Loucy (cell line): ENCODE results near the gene TSPO.

Experiments
- H2AFZ ChIP-seq: fragments of 200-600 bp; sonication (generic); 2 replicates; pipeline ENCODE4 v1.6.0; 2016; ENCODE audit warnings: antibody characterized with exemption, mild to moderate bottlenecking, low read length, moderate library complexity
- H3F3A ChIP-seq: fragments of 200-600 bp; 2 replicates; pipeline ENCODE4 v1.6.0; 2016; ENCODE audit warnings: antibody characterized with exemption, low read depth, mild to moderate bottlenecking
- H3K27me3 ChIP-seq: fragments of 200-600 bp; sonication (generic); 2 replicates; pipeline ENCODE4 v1.6.1; 2014; ENCODE audit warnings: low read length, mild to moderate bottlenecking; ENCODE audit not compliant: insufficient read depth, poor library complexity, severe bottlenecking
- H3K36me3 ChIP-seq: fragments of 200-600 bp; sonication (generic); 2 replicates; pipeline ENCODE4 v1.6.1; 2016; ENCODE audit warnings: low read length; ENCODE audit not compliant: insufficient read depth
- H3K4me1 ChIP-seq: fragments of 200-600 bp; sonication (generic); 2 replicates; pipeline ENCODE4 v1.5.1; 2014; ENCODE audit warnings: low read length, mild to moderate bottlenecking; ENCODE audit not compliant: insufficient read depth, poor library complexity, severe bottlenecking
- H3K4me2 ChIP-seq: fragments of 200-600 bp; sonication (generic); 2 replicates; pipeline ENCODE4 v1.6.0; 2014; ENCODE audit warnings: antibody characterized with exemption, low read length, low read depth, mild to moderate bottlenecking; ENCODE audit not compliant: poor library complexity, severe bottlenecking
- H3K4me3 ChIP-seq: fragments of 200-600 bp; sonication (generic); 2 replicates; pipeline ENCODE4 v1.5.1; 2014; ENCODE audit warnings: low read length, mild to moderate bottlenecking, mixed read lengths; ENCODE audit not compliant: poor library complexity, severe bottlenecking
- H3K79me2 ChIP-seq: fragments of 200-600 bp; sonication (generic); 2 replicates; pipeline ENCODE4 v1.6.1; 2014; ENCODE audit warnings: low read length; ENCODE audit not compliant: insufficient read depth
- H3K9ac ChIP-seq: fragments of 200-600 bp; sonication (generic); 2 replicates; pipeline ENCODE4 v1.6.0; 2014; ENCODE audit warnings: mild to moderate bottlenecking, low read depth, low read length, moderate library complexity; ENCODE audit not compliant: poor library complexity, severe bottlenecking
- H3K9me2 ChIP-seq: fragments of 200-600 bp; sonication (generic); replicated peaks from 2 replicates; pipeline ENCODE4 v1.6.1; 2016; ENCODE audit warnings: low read depth, low read length, mixed read lengths
- H3K9me3 ChIP-seq: fragments of 200-600 bp; sonication (generic); 2 replicates; pipeline ENCODE4 v1.6.1; 2014; ENCODE audit warnings: mild to moderate bottlenecking, antibody characterized with exemption, low read length, low read depth; ENCODE audit not compliant: insufficient read depth
- H4K20me1 ChIP-seq: fragments of 200-600 bp; sonication (generic); 2 replicates; pipeline ENCODE4 v1.6.0; 2014; ENCODE audit warnings: antibody characterized with exemption, low read length, mild to moderate bottlenecking; ENCODE audit not compliant: insufficient read depth, poor library complexity, severe bottlenecking
- CTCF ChIP-seq: fragments of 200-600 bp; sonication (generic); conservative IDR thresholded peaks from 2 replicates; pipeline ENCODE4 v1.5.1; 2014; ENCODE audit warnings: mild to moderate bottlenecking, antibody characterized with exemption, low read length
- EZH2phosphoT487 ChIP-seq: fragments of 200-600 bp; IDR thresholded peaks from 2 replicates; pipeline ENCODE4 v1.6.1; 2018; ENCODE audit warnings: antibody characterized with exemption, mild to moderate bottlenecking, moderate library complexity, borderline replicate concordance

Gene TSPO

GRCh38 chr22:43202756-43203410, 51.5 kb downstream of the TSPO start:
- Histone ChIP-seq H3K27me3 (no peaks in the 10 kb centered on the region), H2AFZ (no peak overlapping the region), H3K9ac (no peak overlapping the region), H3F3A (no peaks in the 10 kb centered on the region), H3K4me3 (no peak overlapping the region), H3K9me2 (no peaks in the 10 kb centered on the region), H3K36me3 (no peaks in the 10 kb centered on the region), H3K4me2 (no peak overlapping the region), H3K9me3 (no peaks in the 10 kb centered on the region), H3K4me1 (no peaks in the 10 kb centered on the region), H4K20me1 (no peaks in the 10 kb centered on the region), H3K79me2 (no peaks in the 10 kb centered on the region)
- TF ChIP-seq EZH2phosphoT487 (no peak), CTCF (no peak)

GRCh38 chr22:43203471-43203981, 52.2 kb downstream of the TSPO start:
- Histone ChIP-seq H3K27me3 (no peaks in the 10 kb centered on the region), H3K9ac (no peak overlapping the region), H3K9me3 (no peaks in the 10 kb centered on the region), H3K4me3 (no peak overlapping the region), H3K4me1 (no peaks in the 10 kb centered on the region), H2AFZ (no peak overlapping the region), H3F3A (no peaks in the 10 kb centered on the region), H4K20me1 (no peaks in the 10 kb centered on the region), H3K36me3 (no peaks in the 10 kb centered on the region), H3K4me2 (no peak overlapping the region), H3K79me2 (no peaks in the 10 kb centered on the region), H3K9me2 (no peaks in the 10 kb centered on the region)
- TF ChIP-seq CTCF (no peak), EZH2phosphoT487 (no peak)

DNA sequence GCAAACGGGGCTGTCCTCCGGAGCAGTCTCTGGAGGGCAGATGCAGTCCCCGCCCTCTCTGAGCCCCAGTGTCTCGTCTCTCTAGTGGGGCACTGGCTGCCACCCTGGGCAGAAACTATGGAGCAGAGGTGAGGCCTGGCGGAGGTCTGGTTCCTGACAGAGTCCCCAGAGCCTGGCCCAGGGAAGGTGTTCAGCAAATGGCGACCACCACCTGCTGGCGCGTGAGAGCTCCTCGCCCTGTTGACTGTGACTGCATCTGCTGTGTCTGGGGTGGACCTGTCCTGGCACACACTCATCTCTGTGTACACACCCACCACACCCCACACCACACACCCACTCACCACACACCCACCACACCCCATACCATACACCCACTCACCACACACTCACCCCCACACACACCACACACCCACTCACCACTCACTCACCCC, 53.9 kb downstream of the TSPO start:
- Histone ChIP-seq H3K4me1 (no peaks in the 10 kb centered on the region), H3K9me2 (no peaks in the 10 kb centered on the region), H3K4me3 (no peak overlapping the region), H3K79me2 (no peaks in the 10 kb centered on the region), H3F3A (no peaks in the 10 kb centered on the region), H3K36me3 (no peaks in the 10 kb centered on the region), H2AFZ (no peak overlapping the region), H3K9me3 (no peaks in the 10 kb centered on the region), H4K20me1 (no peaks in the 10 kb centered on the region), H3K4me2 (no peak overlapping the region), H3K9ac (no peak overlapping the region), H3K27me3 (no peaks in the 10 kb centered on the region)
- TF ChIP-seq EZH2phosphoT487 (no peak), CTCF (no peak)
